Thymus (tissue), 11 donors: ENCODE results near the gene SLC9A7. TPM values are rescaled to one million over a fixed set of nuclear protein-coding genes. Genes with fewer than 3 reads are reported as not detected.
A peak's percentile ranks its signal among the peaks of the same experiment; 100 is the strongest.

Source experiments
- DNase-seq, 9 donors: peaks; one replicate each; pipeline ENCODE4 v3.0.0-alpha.2; 2013; ENCODE audit warnings: low spot score in 9 of 9, low read depth in 6 of 9, missing footprints in 1 of 9
- H3K27ac ChIP-seq, 2 donors: one replicate each; pipeline ENCODE4 v1.5.1; 2013; ENCODE audit warnings: control low read depth in 1 of 2, low read depth in 1 of 2, low read length in 1 of 2, mild to moderate bottlenecking in 1 of 2, moderate library complexity in 1 of 2
- H3K27me3 ChIP-seq, 2 donors: one replicate each; pipeline ENCODE4 v1.5.1; 2013; ENCODE audit warnings: low read length in 1 of 2; ENCODE audit not compliant: control insufficient read depth in 2 of 2, insufficient read depth in 1 of 2
- H3K36me3 ChIP-seq, 2 donors: one replicate each; pipeline ENCODE4 v1.5.1; 2013; ENCODE audit warnings: low read length in 1 of 2, mild to moderate bottlenecking in 1 of 2, moderate library complexity in 1 of 2; ENCODE audit not compliant: control insufficient read depth in 2 of 2, insufficient read depth in 2 of 2
- H3K4me1 ChIP-seq, 2 donors: one replicate each; pipeline ENCODE4 v1.5.1; 2013; ENCODE audit warnings: low read length in 2 of 2; ENCODE audit not compliant: control insufficient read depth in 2 of 2, insufficient read depth in 2 of 2
- H3K4me3 ChIP-seq, 2 donors: one replicate each; pipeline ENCODE4 v1.5.1; 2013; ENCODE audit warnings: low read length in 2 of 2, control low read depth in 1 of 2, mild to moderate bottlenecking in 1 of 2
- H3K9me3 ChIP-seq, 2 donors: one replicate each; pipeline ENCODE4 v1.5.1; 2013; ENCODE audit warnings: low read length in 1 of 2, mild to moderate bottlenecking in 1 of 2; ENCODE audit not compliant: control insufficient read depth in 2 of 2, insufficient read depth in 1 of 2
- whole genome bisulfite sequencing: extraction: QIAGEN DNeasy Blood & Tissue Kit; methylation state at CpG from one replicate; pipeline ENCODE4 v1.1.7; 2013; 5-methylcytosine and 5-hydroxymethylcytosine counted together
- polyA plus RNA-seq: library from polyadenylated mRNA; stranded (reverse); fragments of 200-250 nt; gene quantifications from one replicate; pipeline ENCODE4 v1.2.3, GENCODE V29; 2013
- total RNA-seq: library from RNA; stranded (reverse); fragments of 120-200 nt; gene quantifications from one replicate; pipeline ENCODE4 v1.2.4, GENCODE V29; 2013
- donor health status: healthy.

The SLC9A7 gene
- total and polyA plus RNA-seq, 2 donors = 3.5 to 10.3 TPM

DNA sequence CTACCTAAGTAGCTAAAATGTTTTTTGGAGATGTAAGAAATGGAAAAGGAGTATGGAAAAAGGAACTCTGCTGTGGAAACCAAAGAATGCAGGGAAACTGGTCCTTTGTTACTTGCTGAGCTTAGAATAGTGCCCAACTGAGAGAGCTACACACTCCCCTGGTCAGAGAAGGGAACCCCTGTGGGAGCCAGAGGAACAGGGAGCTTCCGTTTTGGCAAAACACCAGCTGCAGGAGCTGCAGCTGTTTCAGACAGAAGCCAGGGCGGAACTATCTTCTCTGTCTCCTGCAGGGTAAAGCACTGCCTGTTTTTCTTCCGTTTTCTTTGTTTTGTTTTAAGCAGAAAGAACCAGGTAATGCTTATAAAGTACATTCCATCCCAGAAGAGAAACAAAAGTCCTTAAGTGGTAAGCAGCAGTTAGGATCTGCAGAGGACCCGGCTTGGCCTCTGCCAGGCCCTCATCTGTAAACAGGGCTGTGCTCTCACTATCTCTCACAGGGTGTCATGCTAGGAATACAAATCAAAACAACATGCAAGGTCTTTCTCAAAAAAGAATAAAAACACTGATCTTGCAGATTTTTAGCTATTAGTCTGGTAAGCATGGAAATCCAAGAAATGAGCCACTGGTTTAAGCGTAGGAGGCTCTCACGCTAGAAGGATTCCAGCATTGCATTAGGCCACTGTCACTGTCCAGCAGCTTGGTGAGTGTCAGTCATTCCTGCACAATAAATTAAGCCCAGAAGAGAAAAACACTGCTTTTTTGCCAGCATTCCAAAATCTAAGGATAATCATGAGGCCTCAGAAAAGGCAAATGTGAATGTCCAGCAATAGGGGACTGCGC lies 109.3 kb downstream of the SLC9A7 start:
- Histone ChIP-seq H3K27me3 (no peaks in the 10 kb centered on the region), H3K9me3 (no peaks in the 10 kb centered on the region), H3K4me3 (no peak overlapping the region), H3K27ac (peak overlapping the region; percentile 85 to 91), H3K36me3 (no peaks in the 10 kb centered on the region), H3K4me1 (peaks cover 4 to 24% of the 10 kb centered on the region in 2 donors)
- peak in 5 of 9 donors; percentile 30 to 72 (median 48) for DNase-seq
- 42% methylated on average over 7 of the region's 7 CpGs for WGBS

DNA sequence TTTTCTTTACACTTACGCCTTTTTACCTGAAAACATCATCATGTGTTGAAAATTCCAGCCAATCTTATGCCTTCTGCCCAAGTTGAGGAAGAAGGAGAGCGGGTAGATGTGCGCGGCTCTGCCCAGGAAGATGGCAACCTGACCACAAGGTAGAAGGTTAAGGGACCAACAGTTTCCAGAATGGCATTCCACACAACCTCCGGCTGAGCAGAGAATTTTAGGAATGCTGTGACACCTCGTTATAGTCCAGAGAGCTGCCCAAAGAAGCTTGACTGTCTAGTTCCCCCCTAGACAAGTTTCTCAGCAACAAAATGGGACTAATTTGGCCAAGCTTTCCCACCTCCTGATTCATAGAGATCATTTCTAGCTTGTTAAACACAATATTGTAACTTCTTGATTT lies 110.3 kb downstream of the SLC9A7 start:
- H3K4me3 ChIP-seq = no peak overlapping the region
- WGBS = 95% methylated on average over 6 of the region's 6 CpGs
- no peaks in the 10 kb centered on the region for H3K9me3 ChIP-seq
- H3K4me1 ChIP-seq = peaks cover 4 to 24% of the 10 kb centered on the region in 2 donors
- no peaks in the 10 kb centered on the region for H3K36me3 ChIP-seq
- DNase-seq = no peak
- H3K27me3 ChIP-seq = no peaks in the 10 kb centered on the region
- no peak overlapping the region for H3K27ac ChIP-seq

DNA sequence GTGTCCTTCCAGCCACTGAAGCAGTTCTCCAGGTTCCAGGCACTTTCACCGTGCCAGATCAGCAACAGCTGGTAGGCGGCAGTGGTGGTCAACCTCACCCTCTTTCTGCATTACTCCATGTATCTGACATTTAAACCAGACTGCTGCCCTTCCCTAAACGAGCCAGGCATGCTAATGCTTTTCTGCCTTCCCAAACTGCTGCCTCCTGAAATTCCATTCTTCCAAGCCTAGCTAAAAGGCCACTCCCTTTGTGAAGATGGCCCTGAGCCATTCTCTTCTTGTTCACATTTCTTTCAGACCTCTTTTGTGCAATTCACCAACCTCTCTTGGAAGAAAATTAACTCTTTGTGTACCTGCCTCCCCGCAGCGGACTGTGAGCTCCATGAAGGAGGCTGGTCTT lies 111.7 kb downstream of the SLC9A7 start:
- no peak overlapping the region for H3K4me3 ChIP-seq
- H3K36me3 ChIP-seq = no peaks in the 10 kb centered on the region
- no peak for DNase-seq
- H3K27me3 ChIP-seq = no peaks in the 10 kb centered on the region
- 98% methylated on average over 5 of the region's 5 CpGs for WGBS
- H3K27ac ChIP-seq = no peak overlapping the region
- no peaks in the 10 kb centered on the region for H3K9me3 ChIP-seq
- H3K4me1 ChIP-seq = peaks cover 4 to 24% of the 10 kb centered on the region in 2 donors

DNA sequence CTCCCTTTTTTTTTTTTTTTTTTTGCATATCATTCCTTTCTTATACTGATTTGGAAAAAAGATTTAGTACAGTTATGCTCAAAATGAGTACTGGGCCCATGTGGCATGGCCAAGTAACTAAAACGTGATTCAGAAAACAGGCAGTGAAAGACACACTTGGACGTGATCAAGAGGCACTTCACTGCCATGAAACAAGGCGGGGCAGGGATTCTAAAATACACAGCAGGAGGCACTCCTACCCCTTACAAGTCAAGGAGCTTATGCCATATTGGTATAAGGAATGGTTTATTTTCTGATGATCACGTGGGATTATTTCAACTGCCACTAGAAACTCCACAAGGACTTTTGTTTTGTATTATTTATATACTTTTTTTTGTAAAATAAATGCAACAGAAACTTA lies 113.3 kb downstream of the SLC9A7 start:
- Histone ChIP-seq H3K4me3 (no peak overlapping the region), H3K27me3 (no peaks in the 10 kb centered on the region), H3K4me1 (peaks cover 4 to 17% of the 10 kb centered on the region in 2 donors), H3K36me3 (no peaks in the 10 kb centered on the region), H3K9me3 (no peaks in the 10 kb centered on the region), H3K27ac (no peak overlapping the region)
- 97% methylated on average over 4 of the region's 4 CpGs for WGBS
- no peak for DNase-seq

DNA sequence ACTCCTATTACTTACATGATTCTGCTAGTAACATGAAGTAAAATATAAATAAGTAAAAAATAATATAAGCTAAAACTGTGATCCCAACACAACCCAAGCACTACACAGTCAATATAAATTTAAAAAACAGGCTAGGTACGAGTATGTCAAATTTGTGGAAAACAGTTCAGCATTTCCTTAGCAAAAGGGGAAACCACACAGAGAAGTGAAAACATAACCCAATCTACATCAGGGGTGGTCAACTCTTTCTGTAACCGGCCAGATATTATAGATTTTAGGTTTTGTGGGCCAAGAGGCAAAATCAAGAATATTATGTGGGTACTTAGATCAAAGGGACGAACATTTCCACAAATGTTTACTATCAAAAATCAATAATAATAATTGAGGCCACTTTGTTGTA lies 115.3 kb downstream of the SLC9A7 start:
- Histone ChIP-seq H3K27ac (no peak overlapping the region), H3K36me3 (no peaks in the 10 kb centered on the region), H3K27me3 (no peaks in the 10 kb centered on the region), H3K9me3 (no peaks in the 10 kb centered on the region), H3K4me1 (peaks cover 0 to 2% of the 10 kb centered on the region in 2 donors), H3K4me3 (no peak overlapping the region)
- 91% methylated on average over 3 of the region's 3 CpGs for WGBS
- no peak for DNase-seq

DNA sequence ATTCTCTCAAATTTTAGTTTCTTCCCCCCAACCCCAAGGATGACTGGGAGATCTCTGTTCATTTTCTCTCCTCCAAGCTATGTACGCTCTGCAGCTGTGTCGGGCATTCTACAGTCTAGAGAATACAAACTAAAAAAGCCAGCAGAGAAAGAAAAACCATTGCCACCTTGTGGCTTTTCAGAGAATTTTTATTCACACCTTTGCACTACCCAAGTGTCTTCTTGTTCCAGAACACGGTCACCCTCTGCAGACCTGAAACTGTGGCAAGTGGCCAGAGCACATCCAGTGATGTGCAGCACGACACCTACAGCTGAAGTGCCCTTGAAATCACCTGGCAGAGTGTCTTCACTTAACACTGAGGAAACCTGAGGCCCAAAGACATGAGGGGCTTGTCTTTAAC lies 116.8 kb downstream of the SLC9A7 start:
- H3K36me3 ChIP-seq = no peaks in the 10 kb centered on the region
- H3K4me1 ChIP-seq = no peaks in the 10 kb centered on the region
- peak in 4 of 9 donors; percentile 20 to 67 (median 28) for DNase-seq
- no peak overlapping the region for H3K27ac ChIP-seq
- WGBS = 82% methylated on average over 4 of the region's 4 CpGs
- H3K4me3 ChIP-seq = no peak overlapping the region
- H3K27me3 ChIP-seq = no peaks in the 10 kb centered on the region
- no peaks in the 10 kb centered on the region for H3K9me3 ChIP-seq

DNA sequence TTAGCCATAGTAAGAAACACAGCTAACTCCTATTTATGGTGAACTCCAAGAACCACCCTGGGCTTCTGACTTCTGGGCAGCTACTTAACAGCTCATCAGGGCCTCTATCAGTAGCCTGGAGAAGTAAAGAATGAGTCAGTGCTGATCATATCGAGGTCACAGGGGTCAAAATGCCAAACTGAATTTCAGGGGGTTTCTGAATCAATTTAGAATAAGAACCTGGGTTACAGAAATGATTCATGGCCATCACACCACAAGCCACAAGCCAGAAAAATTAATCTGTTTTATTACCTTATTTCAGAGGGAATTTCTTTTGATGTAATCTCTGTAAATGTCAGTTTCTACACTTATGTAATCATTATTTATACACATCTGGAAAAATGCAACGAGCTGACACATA lies 121.0 kb downstream of the SLC9A7 start:
- Histone ChIP-seq H3K27me3 (no peaks in the 10 kb centered on the region), H3K9me3 (no peaks in the 10 kb centered on the region), H3K4me1 (no peaks in the 10 kb centered on the region), H3K4me3 (no peak overlapping the region), H3K36me3 (no peaks in the 10 kb centered on the region), H3K27ac (no peak overlapping the region)
- WGBS = 90% methylated on average over 2 of the region's 2 CpGs
- DNase-seq = no peak

DNA sequence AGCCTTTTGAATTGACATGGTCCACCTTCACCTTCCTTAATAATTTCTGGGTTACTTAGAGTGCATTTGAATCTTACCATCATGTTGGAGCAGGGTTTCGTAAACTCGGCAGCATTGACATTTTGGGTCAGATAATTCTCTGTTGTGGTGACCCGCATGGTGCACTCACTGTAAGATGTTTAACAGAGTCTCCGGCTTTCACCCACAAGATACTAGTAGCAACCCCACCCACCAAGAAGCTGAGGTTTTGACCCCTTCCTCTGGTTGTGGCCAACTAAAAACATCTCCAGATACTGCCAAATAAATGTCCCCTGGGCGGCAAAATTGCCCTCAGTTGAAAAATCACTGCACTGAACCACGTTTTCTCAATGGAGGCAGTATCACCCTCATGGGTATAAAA lies 122.7 kb downstream of the SLC9A7 start:
- Histone ChIP-seq H3K27me3 (no peaks in the 10 kb centered on the region), H3K4me3 (no peak overlapping the region), H3K36me3 (no peaks in the 10 kb centered on the region), H3K9me3 (no peaks in the 10 kb centered on the region), H3K4me1 (no peaks in the 10 kb centered on the region), H3K27ac (no peak overlapping the region)
- DNase-seq = no peak
- 93% methylated on average over 6 of the region's 6 CpGs for WGBS

DNA sequence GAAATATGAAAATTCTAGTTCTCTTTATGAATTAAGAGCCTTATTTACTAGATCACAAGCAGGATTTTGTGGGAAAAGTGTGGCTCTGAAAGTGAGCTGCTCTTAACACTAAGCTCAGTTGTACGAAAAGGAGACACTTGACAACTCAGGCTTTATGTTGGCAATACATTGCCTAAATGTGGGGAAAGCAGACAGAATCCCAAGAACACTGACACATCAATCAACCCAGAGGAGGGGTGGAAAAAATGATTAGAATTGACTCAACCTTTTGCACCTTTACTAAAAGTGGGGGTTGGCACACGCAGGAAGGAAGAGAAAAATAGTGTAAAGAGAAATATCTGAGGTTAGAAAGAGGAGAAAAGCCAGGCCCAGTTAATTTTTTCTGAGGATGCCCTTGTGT lies 123.7 kb downstream of the SLC9A7 start:
- DNase-seq = no peak
- WGBS = 99% methylated on average over 2 of the region's 2 CpGs

More for the DNA sequence above, 123.7 kb downstream of the SLC9A7 start:
- Histone ChIP-seq H3K4me1 (no peaks in the 10 kb centered on the region), H3K36me3 (no peaks in the 10 kb centered on the region), H3K4me3 (no peak overlapping the region), H3K9me3 (no peaks in the 10 kb centered on the region), H3K27me3 (no peaks in the 10 kb centered on the region), H3K27ac (no peak overlapping the region)
